GM10847 (cell line): ENCODE measurements around the gene NUDT7.

Experiments used
- POLR2A ChIP-seq: IDR thresholded peaks from 2 replicates; pipeline ENCODE4 v1.6.1; 2011; ENCODE audit not compliant: insufficient read length; ENCODE audit errors: extremely low read depth

Gene NUDT7

DNA sequence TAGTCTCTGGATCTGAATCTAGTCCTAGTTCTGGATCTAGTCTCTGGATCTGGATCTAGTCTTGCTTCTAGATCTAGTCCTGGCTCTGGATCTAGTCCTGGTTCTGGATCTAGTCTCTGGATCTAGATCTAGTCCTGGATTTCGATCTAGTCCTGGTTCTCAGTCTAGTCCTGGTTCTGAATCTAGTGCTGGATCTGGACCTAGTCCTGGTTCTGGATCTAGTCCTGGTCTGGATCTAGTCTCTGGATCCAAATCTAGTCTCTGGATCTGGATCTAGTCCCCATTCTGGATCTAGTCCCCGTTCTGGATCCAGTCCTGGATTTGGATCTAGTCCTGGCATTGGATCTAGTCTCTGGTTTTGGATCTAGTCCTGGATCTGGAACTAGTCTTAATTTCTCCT is 36.2 kb downstream of the NUDT7 start:
- TF ChIP-seq POLR2A = no peak

DNA sequence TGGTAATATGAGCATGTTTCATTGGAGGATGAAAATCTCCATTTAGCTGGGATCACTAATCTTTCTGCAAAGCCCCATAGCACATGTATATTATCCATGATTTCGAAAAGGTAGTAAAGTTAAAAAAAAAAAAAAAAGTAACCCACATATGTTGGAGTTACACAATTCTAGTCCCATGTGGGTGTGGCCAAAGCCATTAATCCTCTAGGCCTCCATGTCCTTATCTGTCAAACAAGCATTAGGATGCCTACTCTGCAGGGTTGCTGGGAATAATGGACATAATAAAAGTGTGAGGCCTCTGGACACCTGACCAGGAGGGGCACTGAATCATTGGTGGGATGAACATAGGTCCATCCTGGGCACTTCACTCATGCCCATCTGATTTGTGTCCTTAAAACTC is 36.9 kb downstream of the NUDT7 start:
- TF ChIP-seq POLR2A = no peak

DNA sequence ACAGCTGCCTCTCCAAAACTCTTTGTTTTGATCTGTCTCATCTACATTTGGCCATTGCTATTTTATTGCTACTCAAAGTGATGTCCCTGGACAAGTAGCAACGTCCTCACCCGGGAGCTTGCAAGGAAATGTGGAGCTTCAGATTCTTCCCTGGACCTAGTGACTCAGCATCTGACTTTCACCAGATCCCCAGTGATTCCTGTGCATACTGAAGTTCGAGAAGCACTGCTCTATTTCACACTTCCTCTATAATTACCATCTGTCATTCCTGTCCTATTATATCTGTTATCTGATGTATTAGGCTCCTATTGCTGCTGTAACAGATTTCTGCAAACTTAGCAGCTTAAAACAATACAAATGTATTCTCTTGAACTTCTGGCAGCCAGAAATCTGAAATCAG is 37.5 kb downstream of the NUDT7 start:
- no peak for TF ChIP-seq POLR2A

DNA sequence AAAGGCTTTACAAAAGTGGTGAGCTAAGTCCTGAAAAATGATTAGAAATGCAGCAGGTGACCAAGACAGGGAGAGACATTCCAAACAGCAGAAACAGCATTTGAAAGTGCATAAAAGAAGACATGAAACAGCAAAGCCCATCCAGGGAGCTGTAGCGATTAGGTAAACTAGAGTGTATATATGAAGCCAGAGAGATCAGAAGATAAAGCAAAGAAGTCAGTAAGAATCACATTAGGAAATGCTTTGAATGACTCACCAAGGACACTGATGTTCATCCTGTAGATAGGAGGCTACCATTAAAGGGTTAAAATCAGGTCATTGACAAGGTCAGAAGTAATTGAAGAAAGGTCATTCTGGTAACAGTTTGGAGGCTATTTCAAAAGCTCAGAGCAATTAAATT is 38.5 kb downstream of the NUDT7 start:
- no peak for TF ChIP-seq POLR2A

DNA sequence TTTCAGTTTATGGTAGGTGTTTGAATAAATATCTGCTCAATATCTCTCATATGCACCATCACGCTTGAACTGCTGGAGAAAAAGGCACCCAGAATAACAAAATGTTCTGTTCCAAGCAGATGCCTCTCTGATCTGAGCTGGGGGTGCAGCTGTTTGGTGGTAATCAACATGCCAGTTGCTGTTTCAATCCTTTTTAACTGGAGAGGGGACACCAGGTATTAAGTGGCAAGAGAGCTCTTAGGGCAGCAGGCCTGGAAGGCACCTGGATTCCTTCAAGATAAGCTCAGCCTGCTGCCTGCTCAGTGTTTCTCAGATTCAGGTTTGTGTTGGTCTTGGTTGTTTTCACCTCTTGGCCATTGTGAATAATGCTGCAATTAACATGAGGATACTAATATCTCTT is 38.9 kb downstream of the NUDT7 start:
- TF ChIP-seq POLR2A = no peak

DNA sequence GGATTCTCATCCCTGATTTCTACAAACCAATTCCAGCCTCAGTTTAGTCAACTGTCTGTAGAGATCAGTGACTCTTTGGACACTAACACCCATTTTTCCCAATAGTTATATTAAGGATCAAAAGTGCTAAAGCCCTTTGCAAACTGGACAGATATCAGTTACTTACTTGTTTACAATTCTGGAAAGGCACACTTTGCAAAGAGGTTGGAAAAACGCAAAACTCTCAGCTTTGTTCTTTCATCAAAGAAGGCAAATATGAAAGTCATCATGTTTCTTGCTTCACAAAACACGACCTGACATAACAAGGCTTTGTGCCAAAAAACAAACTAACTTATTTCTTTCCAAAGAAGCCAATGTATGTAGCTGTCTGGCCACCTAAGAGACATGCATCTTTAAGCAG is 39.9 kb downstream of the NUDT7 start:
- TF ChIP-seq POLR2A = no peak

DNA sequence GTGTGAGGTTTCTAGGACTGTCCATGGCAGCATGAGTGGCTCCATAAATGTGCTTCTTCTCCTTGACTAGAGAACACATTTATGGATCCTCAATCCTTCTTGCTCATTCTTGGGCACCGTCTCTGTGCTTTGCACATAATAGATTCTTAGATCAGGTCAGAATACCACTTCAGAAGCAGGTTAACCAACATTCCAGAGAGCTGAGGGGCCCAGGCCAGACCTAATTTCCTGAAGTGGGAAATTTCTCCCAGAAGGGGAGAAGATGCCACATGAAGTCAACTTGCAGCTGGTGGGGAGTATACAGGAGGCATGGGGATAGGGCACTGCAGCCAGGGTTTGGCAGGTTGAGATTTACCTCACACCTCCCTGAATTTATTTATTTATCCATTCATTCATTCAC is 41.7 kb downstream of the NUDT7 start:
- TF ChIP-seq POLR2A = no peak

DNA sequence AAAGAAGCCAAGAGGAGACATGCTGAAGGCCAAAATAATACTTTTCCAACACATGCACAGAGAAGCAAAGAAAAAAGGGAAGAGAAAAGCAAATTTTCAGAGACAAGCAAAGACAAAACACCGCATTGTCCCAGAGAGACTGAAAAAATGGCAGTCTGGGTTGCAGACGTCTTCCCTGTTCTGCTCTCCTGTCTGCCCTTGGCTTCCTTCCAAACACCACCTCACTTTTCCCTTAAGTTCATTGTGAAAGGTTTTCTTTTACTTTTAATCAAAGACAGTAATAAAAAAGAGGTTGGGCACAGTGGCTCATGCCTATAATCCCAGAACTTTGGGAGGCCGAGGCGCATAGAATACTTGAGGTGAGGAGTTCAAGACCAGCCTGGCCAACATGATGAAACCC is 44.9 kb downstream of the NUDT7 start:
- TF ChIP-seq POLR2A = no peak

DNA sequence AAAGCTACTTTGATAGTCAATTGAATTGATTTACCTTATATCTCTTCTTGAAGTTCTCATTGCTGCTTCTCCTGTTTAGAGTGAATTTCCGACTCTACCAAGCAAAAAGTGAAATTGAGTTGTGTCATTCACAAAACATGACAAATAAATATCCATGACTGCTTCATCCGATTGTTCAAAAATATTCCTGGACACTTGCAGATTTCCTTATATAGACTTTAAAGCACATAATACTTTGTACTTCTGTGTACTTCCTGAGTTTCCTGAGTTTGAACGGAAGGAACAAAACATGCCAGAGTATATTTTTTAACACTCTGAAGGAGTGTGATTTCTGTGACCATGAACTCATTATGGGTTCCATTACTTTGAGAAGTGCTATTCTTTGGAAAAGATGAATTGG is 45.5 kb downstream of the NUDT7 start:
- no peak for TF ChIP-seq POLR2A

DNA sequence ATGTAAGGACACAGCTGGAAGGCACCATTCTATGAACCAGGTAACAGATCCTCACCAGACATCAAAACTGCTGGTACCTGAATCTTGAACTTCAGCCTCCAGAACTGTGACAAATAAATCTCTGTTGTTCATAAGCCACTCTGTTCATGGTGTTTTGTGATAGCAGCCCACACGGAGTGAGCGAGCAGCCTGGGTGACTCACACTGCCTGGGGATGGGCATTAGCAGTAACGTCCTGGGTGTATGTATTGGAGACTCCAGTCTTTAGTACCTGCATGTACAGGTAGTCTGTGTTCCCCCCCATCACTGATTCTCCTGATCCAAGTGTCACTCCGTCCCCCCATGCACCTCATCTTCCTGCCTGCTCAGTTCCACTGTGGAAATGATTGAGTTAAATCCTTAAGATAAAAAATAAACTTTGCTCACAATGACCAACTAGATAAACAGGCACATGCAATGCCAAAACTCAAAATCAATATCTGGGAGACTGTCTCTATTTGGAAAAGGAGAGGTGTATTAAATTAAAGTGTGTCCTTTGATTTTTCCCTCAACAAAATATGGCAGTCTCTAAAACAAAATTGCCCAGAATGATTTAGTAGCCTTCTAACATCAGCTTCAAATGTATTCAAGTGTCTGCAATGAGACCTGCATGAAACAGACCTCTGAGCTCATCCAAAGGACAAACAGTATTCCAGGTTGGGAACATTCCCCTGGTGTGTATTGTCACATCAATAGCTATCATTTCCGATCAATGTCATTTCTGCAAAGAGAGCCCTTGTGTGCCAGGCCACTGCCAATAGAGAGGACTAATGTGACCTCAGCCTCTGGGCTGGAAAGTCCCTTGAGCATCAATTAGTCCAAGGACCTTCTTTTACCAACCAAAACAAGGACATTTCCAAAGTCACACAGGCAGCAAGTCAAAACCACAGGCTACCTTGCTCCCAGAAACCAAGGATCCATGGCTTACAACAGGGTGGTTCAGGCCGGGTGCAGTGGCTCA is 53.9 kb downstream of the NUDT7 start:
- no peak for TF ChIP-seq POLR2A

DNA sequence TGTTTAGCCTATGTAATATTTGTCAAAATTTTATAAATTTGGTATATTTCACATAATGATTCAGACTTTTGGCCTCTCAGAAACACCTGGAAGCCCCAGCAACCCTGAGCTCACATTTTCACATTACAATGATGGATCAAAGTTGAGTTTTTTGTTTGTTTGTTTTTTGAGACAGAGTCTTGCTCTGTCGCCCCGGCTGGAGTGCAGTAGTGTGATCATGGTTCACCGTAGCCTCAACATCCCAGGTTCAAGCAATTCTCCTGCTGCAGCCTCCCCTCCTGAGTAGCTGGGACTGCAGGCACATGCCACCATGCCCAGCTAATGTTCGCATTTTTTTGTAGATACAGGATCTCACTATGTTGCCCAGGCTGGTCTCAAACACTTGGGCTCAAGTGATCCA is 55.4 kb downstream of the NUDT7 start:
- TF ChIP-seq POLR2A = no peak

DNA sequence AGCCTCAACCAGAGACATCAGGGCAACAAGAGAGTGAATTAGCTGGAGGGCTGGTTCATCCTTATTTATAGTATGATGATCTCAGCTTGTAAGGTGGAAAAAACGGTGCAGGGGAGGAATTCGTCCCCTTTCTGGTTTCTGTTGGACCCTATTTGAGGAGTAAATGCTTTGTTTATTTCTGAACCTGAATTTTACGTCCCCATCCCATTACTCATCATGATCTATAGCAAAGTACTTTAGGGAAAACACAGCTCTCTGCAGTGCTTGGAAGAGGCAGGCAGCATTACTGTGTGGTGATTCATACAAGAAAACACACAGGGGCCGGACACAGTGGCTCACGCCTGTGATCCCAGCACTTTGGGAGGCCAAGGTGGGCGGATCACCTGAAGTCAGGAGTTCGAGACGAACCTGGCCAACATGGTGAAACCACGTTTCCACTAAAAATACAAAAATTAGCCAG is 58.1 kb downstream of the NUDT7 start:
- TF ChIP-seq POLR2A = no peak

DNA sequence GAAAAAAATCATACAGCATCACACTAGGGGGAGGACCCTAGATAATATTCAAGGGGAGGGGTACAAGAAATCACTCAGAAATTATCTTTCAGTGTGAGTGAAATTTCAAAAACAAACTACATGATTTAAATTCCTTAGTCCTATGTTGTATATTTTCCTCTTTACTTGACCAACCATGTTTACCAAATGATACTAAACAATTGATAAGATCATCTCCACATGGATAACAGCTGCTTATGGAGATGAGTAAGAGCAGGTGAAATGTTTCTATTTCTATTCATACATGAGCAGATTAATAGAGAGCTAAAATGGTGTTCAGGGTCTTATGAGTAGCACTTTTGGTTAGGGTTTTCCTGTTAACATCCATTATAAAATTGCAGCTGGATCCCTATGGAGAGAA is 58.8 kb downstream of the NUDT7 start:
- TF ChIP-seq POLR2A = no peak

DNA sequence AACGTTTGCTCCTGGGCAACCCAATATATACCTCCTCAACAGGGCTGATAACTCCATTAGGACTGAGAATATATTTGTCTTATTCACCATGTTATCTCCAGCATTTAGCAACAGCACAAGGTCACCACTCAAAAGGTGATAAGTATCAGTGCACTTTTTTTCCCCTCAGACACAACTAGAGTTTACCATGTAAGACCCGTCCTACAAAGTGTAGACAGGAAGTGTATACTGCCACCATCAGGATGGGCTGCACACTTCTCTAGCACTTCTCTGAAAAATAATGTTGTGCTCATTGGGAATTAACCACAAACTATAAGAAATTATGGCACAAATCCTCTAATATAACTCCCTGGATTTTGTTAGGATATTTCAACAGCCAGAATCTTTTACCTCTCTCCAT is 60.4 kb downstream of the NUDT7 start:
- TF ChIP-seq POLR2A = no peak

DNA sequence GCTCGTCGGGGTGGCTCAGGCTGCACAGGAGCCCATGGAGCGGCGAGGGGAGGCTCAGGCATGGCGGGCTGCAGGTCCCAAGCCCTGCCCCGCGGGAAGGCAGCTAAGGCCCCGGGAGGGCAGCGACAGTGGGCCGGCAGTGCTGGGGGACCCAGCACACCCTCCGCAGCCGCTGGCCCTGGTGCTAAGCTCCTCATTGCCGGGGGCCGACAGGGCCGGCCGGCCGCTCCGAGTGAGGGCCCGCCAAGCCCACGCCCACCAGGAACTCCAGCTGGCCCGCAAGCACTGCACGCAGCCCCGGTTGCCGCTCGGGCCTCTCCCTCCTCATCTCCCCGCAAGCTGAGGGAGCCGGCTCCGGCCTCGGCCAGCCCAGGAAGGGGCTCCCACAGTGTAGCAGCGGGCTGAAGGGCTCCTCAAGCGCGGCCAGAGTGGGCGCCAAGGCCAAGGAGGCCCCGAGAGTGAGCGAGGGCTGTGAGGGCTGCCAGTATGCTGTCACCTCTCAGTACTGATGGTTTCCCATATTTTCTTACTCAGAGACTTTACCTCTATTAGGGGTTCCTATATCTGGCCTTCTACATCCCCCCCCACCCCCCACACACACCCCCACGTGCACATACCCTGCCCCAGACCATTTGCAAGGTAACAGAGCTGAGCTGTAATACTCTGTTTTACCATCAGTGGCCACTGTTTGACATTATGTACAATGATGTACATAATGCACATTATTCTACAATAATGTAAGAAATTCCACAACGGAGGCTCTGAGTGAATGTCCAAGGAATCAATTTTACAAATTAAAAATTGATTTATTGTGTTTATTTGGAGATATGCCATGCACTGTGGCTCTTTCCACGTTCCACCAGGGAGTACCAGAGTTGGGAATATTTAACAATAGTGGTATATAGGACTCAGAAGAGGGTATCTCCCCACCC is 62.4 kb downstream of the NUDT7 start:
- no peak for TF ChIP-seq POLR2A

DNA sequence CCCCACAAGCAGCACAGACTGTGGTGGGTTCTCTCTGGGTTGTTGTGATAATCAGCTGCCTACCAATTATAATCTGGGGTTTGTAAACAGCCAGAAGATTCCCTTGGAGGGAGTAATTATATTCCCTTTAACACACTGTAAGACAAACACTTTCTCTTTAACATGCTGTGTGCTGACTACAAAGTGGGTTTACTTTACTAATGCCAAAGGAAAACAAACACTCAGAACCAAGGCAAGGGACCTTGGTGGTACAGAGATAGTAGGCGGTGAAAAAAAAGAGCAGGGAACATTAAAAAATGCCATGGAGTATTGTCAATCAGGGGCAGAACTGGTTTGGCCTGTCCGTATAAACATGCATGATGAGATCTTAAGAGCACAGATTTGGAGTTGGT is 63.1 kb downstream of the NUDT7 start:
- no peak for TF ChIP-seq POLR2A

DNA sequence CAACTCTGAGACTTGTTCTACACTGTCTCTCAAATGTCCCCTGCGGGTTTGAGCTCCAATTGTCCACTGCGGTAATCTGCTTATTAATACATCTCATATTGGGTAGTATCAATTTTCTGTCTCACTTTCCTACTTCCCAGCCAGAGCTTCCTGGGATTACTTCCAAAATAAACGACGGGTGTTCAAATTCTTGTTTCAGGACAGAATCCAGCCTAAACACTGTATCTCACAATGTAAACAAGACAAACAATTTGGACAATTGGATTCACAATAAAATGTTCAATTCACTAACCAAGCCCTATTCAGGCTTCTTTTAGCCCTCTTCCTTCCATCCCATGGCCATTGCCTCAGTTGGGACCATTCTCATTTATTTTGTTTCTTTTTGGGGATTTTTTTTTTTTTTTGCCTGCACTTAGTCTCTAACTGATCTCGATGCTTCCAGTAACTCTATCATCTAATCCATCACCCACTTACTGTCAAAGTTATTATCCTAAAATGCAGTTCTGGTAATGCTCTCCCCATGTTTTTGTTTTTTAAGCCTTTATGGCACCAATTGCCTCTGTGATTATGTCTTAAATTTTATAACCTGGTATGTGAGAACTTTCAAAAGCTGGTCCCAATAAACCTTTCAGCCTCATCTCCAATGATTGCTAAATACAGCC is 64.0 kb downstream of the NUDT7 start:
- no peak for TF ChIP-seq POLR2A
